OCI-LY1 (cell line): Measurements from ENCODE around the gene TCIRG1.

ENCODE experiments used
- H2AFZ ChIP-seq: fragments of 200-600 bp; sonication (generic), shearing (Covaris generic); 2 replicates; pipeline ENCODE4 v1.6.0; 2014; ENCODE audit warnings: antibody characterized with exemption, mild to moderate bottlenecking, low read length
- H3F3A ChIP-seq: fragments of 200-600 bp; sonication (generic), shearing (Covaris generic); 2 replicates; pipeline ENCODE4 v1.6.0; 2014; ENCODE audit warnings: mild to moderate bottlenecking, antibody characterized with exemption, low read length, moderate library complexity; ENCODE audit not compliant: insufficient read depth
- H3K27ac ChIP-seq: fragments of 200-600 bp; sonication (generic); 2 replicates; pipeline ENCODE4 v1.5.1; 2014; ENCODE audit warnings: low read length, mixed run types, mild to moderate bottlenecking, low read depth; ENCODE audit not compliant: poor library complexity, severe bottlenecking
- H3K27me3 ChIP-seq: fragments of 200-600 bp; sonication (generic); 2 replicates; pipeline ENCODE4 v1.6.0; 2014; ENCODE audit warnings: antibody characterized with exemption, mild to moderate bottlenecking, low read length, moderate library complexity; ENCODE audit not compliant: insufficient read depth
- H3K36me3 ChIP-seq: fragments of 200-600 bp; sonication (generic); 2 replicates; pipeline ENCODE4 v1.6.1; 2014; ENCODE audit warnings: mild to moderate bottlenecking, antibody characterized with exemption, low read length, moderate library complexity, mixed read lengths; ENCODE audit not compliant: insufficient read depth
- H3K4me1 ChIP-seq: fragments of 200-600 bp; sonication (generic); 2 replicates; pipeline ENCODE4 v1.5.1; 2014; ENCODE audit warnings: mild to moderate bottlenecking, low read length, moderate library complexity; ENCODE audit not compliant: insufficient read depth, severe bottlenecking
- H3K4me2 ChIP-seq: fragments of 200-600 bp; sonication (generic), shearing (Covaris generic); 2 replicates; pipeline ENCODE4 v1.6.1; 2014; ENCODE audit warnings: low read length
- H3K4me3 ChIP-seq: fragments of 200-600 bp; sonication (generic); 2 replicates; pipeline ENCODE4 v1.5.1; 2014; ENCODE audit warnings: low read length, low read depth, mild to moderate bottlenecking, mixed read lengths; ENCODE audit not compliant: poor library complexity, severe bottlenecking
- H3K79me2 ChIP-seq: fragments of 200-600 bp; shearing (Covaris generic); 2 replicates; pipeline ENCODE4 v1.6.1; 2016; ENCODE audit warnings: mixed run types, low read length, mixed read lengths; ENCODE audit not compliant: insufficient read depth
- H3K9ac ChIP-seq: fragments of 200-600 bp; sonication (generic), shearing (Covaris generic); 2 replicates; pipeline ENCODE4 v1.6.1; 2014; ENCODE audit warnings: mild to moderate bottlenecking, low read length, mixed read lengths
- H3K9me2 ChIP-seq: fragments of 200-600 bp; sonication (generic), shearing (Covaris generic); 2 replicates; pipeline ENCODE4 v1.6.1; 2014; ENCODE audit warnings: low read depth, mild to moderate bottlenecking, low read length, mixed read lengths
- H3K9me3 ChIP-seq: fragments of 200-600 bp; shearing (Covaris generic); 2 replicates; pipeline ENCODE4 v1.6.1; 2014; ENCODE audit warnings: low read length, mixed read lengths
- H4K20me1 ChIP-seq: fragments of 200-600 bp; sonication (generic), shearing (Covaris generic); 2 replicates; pipeline ENCODE4 v1.6.0; 2016; ENCODE audit warnings: mild to moderate bottlenecking, low read length; ENCODE audit not compliant: insufficient read depth
- CTCF ChIP-seq: fragments of 200-600 bp; sonication (generic), shearing (Covaris generic); IDR thresholded peaks from 2 replicates; pipeline ENCODE4 v1.5.1; 2017; ENCODE audit warnings: mild to moderate bottlenecking, antibody characterized with exemption, low read length, moderate library complexity, mixed read lengths
- EZH2 ChIP-seq: fragments of 200-600 bp; sonication (generic), shearing (Covaris generic); IDR thresholded peaks from 2 replicates; pipeline ENCODE4 v1.8.0; 2017; ENCODE audit warnings: borderline replicate concordance, mixed run types, mild to moderate bottlenecking, antibody characterized with exemption, low read length, moderate library complexity, mixed read lengths

The TCIRG1 gene

DNA sequence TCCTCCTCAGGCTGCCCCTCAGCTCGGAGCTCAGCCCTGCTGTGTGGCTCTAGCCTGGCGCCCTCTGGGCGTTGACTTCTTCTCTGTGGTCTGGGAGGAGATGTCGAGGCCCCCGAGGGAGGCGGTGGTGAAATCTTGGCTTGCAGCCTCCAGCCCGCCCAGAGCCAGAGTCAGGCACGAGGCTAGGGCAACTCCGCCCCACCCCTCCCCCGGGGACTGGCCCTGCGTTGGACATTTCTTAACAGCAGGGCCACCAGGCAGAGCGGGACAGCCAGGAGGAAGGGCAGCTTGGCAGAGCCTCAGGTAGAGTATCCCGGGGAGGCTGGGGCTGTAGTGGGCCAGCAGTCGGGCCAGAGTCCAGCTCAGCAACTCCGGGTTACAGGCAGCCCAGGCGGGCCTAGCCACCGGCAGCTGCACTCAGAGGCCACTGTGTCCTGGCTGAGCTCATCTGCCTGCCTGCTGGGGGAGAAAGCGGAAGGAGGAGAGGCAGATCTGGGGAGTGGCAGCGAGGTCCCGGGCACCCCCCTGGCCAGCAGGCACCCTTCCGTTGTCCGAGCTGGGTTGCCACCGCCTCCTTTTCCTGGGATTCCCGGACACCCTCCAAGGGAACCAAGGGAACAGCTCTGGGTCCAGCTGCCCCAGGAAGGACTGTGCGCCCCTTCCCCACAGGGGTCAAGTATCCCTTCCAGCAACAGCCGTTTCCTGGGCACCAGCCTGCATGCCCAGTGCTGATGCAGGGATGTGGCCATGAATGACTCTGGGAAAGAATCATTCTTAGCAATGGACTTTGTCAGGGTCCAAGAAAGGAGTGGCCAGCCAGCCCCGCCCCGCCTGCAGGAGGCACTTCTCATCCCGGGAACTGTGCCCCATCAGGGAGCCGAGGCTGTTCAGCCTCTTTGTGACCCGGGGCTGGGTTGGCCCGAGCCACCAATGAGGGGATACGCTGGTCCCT lies 28.5 kb upstream of the TCIRG1 start, which contains the start of gene ALDH3B1:
TSS of gene ALDH3B1 (plus strand) at position 238 of the 952 bp plus-strand sequence. CDS start 4,971 bp downstream, outside the sequence.
- H3K4me3 ChIP-seq: no peak within 1 kb of the TSS
- H4K20me1 ChIP-seq: no peaks in the 10 kb centered on the region
- no peak within 1 kb of the TSS for H2AFZ ChIP-seq
- no peaks in the 10 kb centered on the region for H3K27me3 ChIP-seq
- TF ChIP-seq CTCF (no peak), EZH2 (no peak)
- no peak within 1 kb of the TSS for H3K9ac ChIP-seq
- no peaks in the 10 kb centered on the region for H3K9me3 ChIP-seq
- H3K27ac ChIP-seq: no peak within 1 kb of the TSS
- no peaks in the 10 kb centered on the region for H3K36me3 ChIP-seq
- peaks cover 24% of the 10 kb centered on the region for H3K4me1 ChIP-seq
- H3K4me2 ChIP-seq: no peak within 1 kb of the TSS
- no peaks in the 10 kb centered on the region for H3K79me2 ChIP-seq
- H3K9me2 ChIP-seq: no peaks in the 10 kb centered on the region
- H3F3A ChIP-seq: no peaks in the 10 kb centered on the region

- Histone ChIP-seq H3K9ac (no peak overlapping the region), H3K27ac (no peak overlapping the region), H2AFZ (no peak overlapping the region), H3K9me2 (no peaks in the 10 kb centered on the region), H3K9me3 (no peaks in the 10 kb centered on the region), H3K4me2 (no peak overlapping the region), H3K27me3 (no peaks in the 10 kb centered on the region), H3K36me3 (no peaks in the 10 kb centered on the region), H3F3A (no peaks in the 10 kb centered on the region), H3K4me1 (peaks cover 24% of the 10 kb centered on the region), H3K79me2 (no peaks in the 10 kb centered on the region), H4K20me1 (no peaks in the 10 kb centered on the region), H3K4me3 (no peak overlapping the region)
- no peak for TF ChIP-seq CTCF
Observed at GRCh38 chr11:68011051-68011943, 27.5 kb upstream of the TCIRG1 start.

GRCh38 chr11:68012044-68012842 lies 26.6 kb upstream of the TCIRG1 start:
- Histone ChIP-seq H2AFZ (no peak overlapping the region), H3K27me3 (peaks cover 2% of the 10 kb centered on the region), H3K4me2 (no peak overlapping the region), H3K27ac (no peak overlapping the region), H3K79me2 (no peaks in the 10 kb centered on the region), H3K4me3 (no peak overlapping the region), H3K36me3 (no peaks in the 10 kb centered on the region), H3K4me1 (peaks cover 24% of the 10 kb centered on the region), H4K20me1 (no peaks in the 10 kb centered on the region), H3K9me3 (no peaks in the 10 kb centered on the region), H3K9ac (no peak overlapping the region), H3F3A (no peaks in the 10 kb centered on the region), H3K9me2 (no peaks in the 10 kb centered on the region)
- TF ChIP-seq EZH2 (no peak), CTCF (no peak)
